IMR-90 (cell line): ENCODE measurements around the gene SMARCA4.
"Not testable (repeated sequence)": the region's sequence is repeated elsewhere in the genome, so short reads cannot be mapped to it uniquely, and the experiment has no call there.

Source experiments
- BHLHE40 ChIP-seq: fragments of 150-350 bp; IDR thresholded peaks from 2 replicates; pipeline ENCODE4 v1.6.1; 2016; ENCODE audit warnings: mild to moderate bottlenecking, low read depth, low read length
- CEBPB ChIP-seq: IDR thresholded peaks from 2 replicates; pipeline ENCODE4 v1.6.1; 2012; ENCODE audit warnings: low read depth, low read length, improper control_type of control experiment
- CHD1 ChIP-seq: IDR thresholded peaks from 2 replicates; pipeline ENCODE4 v1.6.1; 2012; ENCODE audit warnings: low read depth, low read length, improper control_type of control experiment
- CTCF ChIP-seq: conservative IDR thresholded peaks from 2 replicates; pipeline ENCODE4 v1.5.1; 2012; ENCODE audit warnings: mild to moderate bottlenecking, low read depth, low read length, improper control_type of control experiment
- MAFK ChIP-seq: IDR thresholded peaks from 2 replicates; pipeline ENCODE4 v1.6.1; 2012; ENCODE audit warnings: low read depth, low read length, improper control_type of control experiment
- MAZ ChIP-seq: IDR thresholded peaks from 2 replicates; pipeline ENCODE4 v1.6.1; 2012; ENCODE audit warnings: low read depth, mild to moderate bottlenecking, low read length, improper control_type of control experiment, moderate library complexity, borderline replicate concordance
- POLR2A ChIP-seq: IDR thresholded peaks from 2 replicates; pipeline ENCODE4 v1.6.1; 2012; ENCODE audit warnings: mild to moderate bottlenecking, low read depth, low read length
- RAD21 ChIP-seq: IDR thresholded peaks from 2 replicates; pipeline ENCODE4 v1.6.1; 2012; ENCODE audit warnings: low read length, improper control_type of control experiment
- USF2 ChIP-seq: fragments of 150-350 bp; IDR thresholded peaks from 2 replicates; pipeline ENCODE4 v1.6.1; 2017; ENCODE audit warnings: mild to moderate bottlenecking, antibody characterized with exemption, low read length, low read depth

- not testable (repeated sequence) for TF ChIP-seq CTCF, MAZ, MAFK, POLR2A, CEBPB, USF2, BHLHE40, RAD21, CHD1
Measured at GRCh38 chr19:10959277-10959968, 1.4 kb upstream of the SMARCA4 start.
